Liver (tissue), 9 donors: Measurements from ENCODE around the gene COL23A1. TPM values are rescaled to one million over a fixed set of nuclear protein-coding genes. Genes with fewer than 3 reads are reported as not detected.

Experiments
- DNase-seq: peaks from one replicate; pipeline ENCODE4 v3.0.0-alpha.2; 2017; ENCODE audit warnings: low spot score
- H3K27ac ChIP-seq, 2 donors: one replicate each; pipeline ENCODE4 v1.7.0; 2013; ENCODE audit warnings: inconsistent platforms in 2 of 2, low read length in 2 of 2, control low read depth in 1 of 2, low read depth in 1 of 2, mild to moderate bottlenecking in 1 of 2
- H3K27me3 ChIP-seq, 4 donors: one replicate each; pipeline versions ENCODE4 v1.6.1 to v1.7.0; 2013; ENCODE audit warnings: low read length in 3 of 4, inconsistent platforms in 1 of 4, mild to moderate bottlenecking in 1 of 4, moderate library complexity in 1 of 4; ENCODE audit not compliant: control insufficient read depth in 4 of 4, insufficient read depth in 4 of 4
- H3K36me3 ChIP-seq, 4 donors: one replicate each; pipeline versions ENCODE4 v1.6.1 to v1.7.0; 2013; ENCODE audit warnings: low read length in 3 of 4, mild to moderate bottlenecking in 3 of 4, low read depth in 1 of 4, moderate library complexity in 1 of 4; ENCODE audit not compliant: control insufficient read depth in 4 of 4, insufficient read depth in 3 of 4
- H3K4me1 ChIP-seq, 4 donors: one replicate each; pipeline versions ENCODE4 v1.6.1 to v1.7.0; 2013; ENCODE audit warnings: low read length in 3 of 4, mild to moderate bottlenecking in 3 of 4, moderate library complexity in 1 of 4; ENCODE audit not compliant: control insufficient read depth in 4 of 4, insufficient read depth in 4 of 4
- H3K4me3 ChIP-seq, 3 donors: one replicate each; pipeline versions ENCODE4 v1.6.1 to v1.7.0; 2013; ENCODE audit warnings: low read length in 3 of 3, control low read depth in 1 of 3, low read depth in 1 of 3, mild to moderate bottlenecking in 1 of 3
- H3K9ac ChIP-seq, 2 donors: one replicate each; pipeline ENCODE4 v1.7.0; 2013; ENCODE audit warnings: low read length in 2 of 2, mild to moderate bottlenecking in 2 of 2, moderate library complexity in 2 of 2, control low read depth in 1 of 2, low read depth in 1 of 2
- H3K9me3 ChIP-seq, 4 donors: one replicate each; pipeline versions ENCODE4 v1.6.1 to v1.7.0; 2013; ENCODE audit warnings: low read length in 3 of 4; ENCODE audit not compliant: control insufficient read depth in 4 of 4
- GABPA ChIP-seq, 2 donors: IDR thresholded peaks in 1 of 2; conservative IDR thresholded peaks in 1 of 2; 2 replicates each; pipeline ENCODE4 v1.6.1; 2016; ENCODE audit warnings: antibody characterized with exemption in 2 of 2, mild to moderate bottlenecking in 1 of 2, moderate library complexity in 1 of 2
- HNF4A ChIP-seq, 2 donors: conservative IDR thresholded peaks; 2 replicates each; pipeline ENCODE4 v1.6.1; 2016; ENCODE audit warnings: antibody characterized with exemption in 2 of 2, mild to moderate bottlenecking in 2 of 2
- HNF4G ChIP-seq: IDR thresholded peaks from 2 replicates; pipeline ENCODE4 v1.6.1; 2016; ENCODE audit warnings: antibody characterized with exemption
- NR2F2 ChIP-seq: IDR thresholded peaks from 2 replicates; pipeline ENCODE4 v1.6.1; 2016; ENCODE audit warnings: antibody characterized with exemption
- RAD21 ChIP-seq, 2 donors: IDR thresholded peaks; 2 replicates each; pipeline ENCODE4 v1.6.1; 2016; ENCODE audit warnings: antibody characterized with exemption in 2 of 2, mild to moderate bottlenecking in 2 of 2
- RXRA ChIP-seq, 2 donors: IDR thresholded peaks; 2 replicates each; pipeline ENCODE4 v1.6.1; 2017 to 2018; ENCODE audit warnings: antibody characterized with exemption in 2 of 2, mild to moderate bottlenecking in 1 of 2
- SP1 ChIP-seq: IDR thresholded peaks from 2 replicates; pipeline ENCODE4 v1.6.1; 2018; ENCODE audit warnings: antibody characterized with exemption, mild to moderate bottlenecking
- TAF1 ChIP-seq: conservative IDR thresholded peaks from 2 replicates; pipeline ENCODE4 v1.6.1; 2016; ENCODE audit warnings: antibody characterized with exemption, mild to moderate bottlenecking
- YY1 ChIP-seq: IDR thresholded peaks from 2 replicates; pipeline ENCODE4 v1.6.1; 2016; ENCODE audit warnings: antibody characterized with exemption, mild to moderate bottlenecking
- WGBS: extraction: QIAGEN DNeasy Blood & Tissue Kit; methylation state at CpG from one replicate; pipeline ENCODE4 v1.1.7; 2013; 5-methylcytosine and 5-hydroxymethylcytosine counted together
- polyA plus RNA-seq, 2 donors: library from polyadenylated mRNA; stranded (reverse) in 1 of 2; unstranded in 1 of 2; fragments of 200-250 nt in 1 of 2; fragments of >200 nt in 1 of 2; fragmentation: Nextera tagmentation in 1 of 2; extraction: Ambion mirVana in 1 of 2; gene quantifications; one replicate each; pipeline versions ENCODE4 v1.2.1 to v1.2.3, GENCODE V29; 2013 to 2015
- total RNA-seq, 2 donors: library from RNA; depleted of rRNA; stranded (reverse); fragments of >200 nt; gene quantifications; one replicate each; pipeline ENCODE4 v1.2.3, GENCODE V29; 2014
- TF ChIP-seq, protein P1 (sequence below): IDR thresholded peaks from 2 replicates; pipeline ENCODE4 v1.6.1; 2016; ENCODE audit warnings: antibody characterized with exemption
- TF ChIP-seq, protein P2 (sequence below): IDR thresholded peaks from 2 replicates; pipeline ENCODE4 v1.6.1; 2016; ENCODE audit warnings: antibody characterized with exemption, mild to moderate bottlenecking
- TF ChIP-seq, protein P3 (sequence below): fragments of 150-350 bp; IDR thresholded peaks from 2 replicates; pipeline ENCODE4 v1.5.1; 2017; ENCODE audit warnings: improper control_type of control experiment, low read depth, low read length; ENCODE audit not compliant: missing input control
- donor health status: healthy.
- donor health status: healthy.
- donor health status: healthy.
- donor health status: healthy.
- donor health status: healthy.

Gene COL23A1
- total and polyA plus RNA-seq, 4 donors: 0.08 to 1.4 (median 0.27) TPM

DNA sequence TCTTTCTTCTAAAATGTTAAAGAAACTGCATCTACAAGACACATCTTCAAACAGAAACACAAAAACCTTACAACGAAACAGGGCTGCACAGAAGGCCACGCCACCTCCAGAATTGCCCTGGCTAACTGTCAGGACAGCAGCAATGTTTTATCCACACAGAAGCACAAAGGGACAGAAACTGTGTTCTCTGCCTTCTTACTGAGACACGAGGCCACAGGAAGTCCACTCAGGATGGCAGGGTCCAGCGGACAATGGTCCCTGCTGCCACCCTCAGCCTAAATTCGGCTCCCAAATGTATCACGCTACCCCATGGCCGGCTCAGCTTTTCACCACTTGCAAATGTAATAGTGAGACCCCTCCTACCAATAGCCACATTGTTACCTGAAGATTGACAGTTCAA is 197.8 kb downstream of the COL23A1 start:
- no peaks in the 10 kb centered on the region for H3K36me3 ChIP-seq
- WGBS: 84% methylated on average over 7 of the region's 7 CpGs
- no peak for DNase-seq
- no peak overlapping the region for H3K9ac ChIP-seq
- no peak overlapping the region for H3K27ac ChIP-seq
- H3K4me3 ChIP-seq: no peak overlapping the region
- H3K27me3 ChIP-seq: no peaks in the 10 kb centered on the region
- no peaks in the 10 kb centered on the region for H3K9me3 ChIP-seq
- H3K4me1 ChIP-seq: peaks cover 0 to 4% (median 2%) of the 10 kb centered on the region in 4 donors
- no peak for TF ChIP-seq RAD21 (IDR thresholded peaks at IDR 0.05)
- no peak for TF ChIP-seq HNF4G
- no peak for TF ChIP-seq TAF1
- TF ChIP-seq, protein P1, sequence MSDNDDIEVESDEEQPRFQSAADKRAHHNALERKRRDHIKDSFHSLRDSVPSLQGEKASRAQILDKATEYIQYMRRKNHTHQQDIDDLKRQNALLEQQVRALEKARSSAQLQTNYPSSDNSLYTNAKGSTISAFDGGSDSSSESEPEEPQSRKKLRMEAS: no peak
- no peak for TF ChIP-seq RXRA (IDR thresholded peaks at IDR 0.05)
- TF ChIP-seq, protein P2, sequence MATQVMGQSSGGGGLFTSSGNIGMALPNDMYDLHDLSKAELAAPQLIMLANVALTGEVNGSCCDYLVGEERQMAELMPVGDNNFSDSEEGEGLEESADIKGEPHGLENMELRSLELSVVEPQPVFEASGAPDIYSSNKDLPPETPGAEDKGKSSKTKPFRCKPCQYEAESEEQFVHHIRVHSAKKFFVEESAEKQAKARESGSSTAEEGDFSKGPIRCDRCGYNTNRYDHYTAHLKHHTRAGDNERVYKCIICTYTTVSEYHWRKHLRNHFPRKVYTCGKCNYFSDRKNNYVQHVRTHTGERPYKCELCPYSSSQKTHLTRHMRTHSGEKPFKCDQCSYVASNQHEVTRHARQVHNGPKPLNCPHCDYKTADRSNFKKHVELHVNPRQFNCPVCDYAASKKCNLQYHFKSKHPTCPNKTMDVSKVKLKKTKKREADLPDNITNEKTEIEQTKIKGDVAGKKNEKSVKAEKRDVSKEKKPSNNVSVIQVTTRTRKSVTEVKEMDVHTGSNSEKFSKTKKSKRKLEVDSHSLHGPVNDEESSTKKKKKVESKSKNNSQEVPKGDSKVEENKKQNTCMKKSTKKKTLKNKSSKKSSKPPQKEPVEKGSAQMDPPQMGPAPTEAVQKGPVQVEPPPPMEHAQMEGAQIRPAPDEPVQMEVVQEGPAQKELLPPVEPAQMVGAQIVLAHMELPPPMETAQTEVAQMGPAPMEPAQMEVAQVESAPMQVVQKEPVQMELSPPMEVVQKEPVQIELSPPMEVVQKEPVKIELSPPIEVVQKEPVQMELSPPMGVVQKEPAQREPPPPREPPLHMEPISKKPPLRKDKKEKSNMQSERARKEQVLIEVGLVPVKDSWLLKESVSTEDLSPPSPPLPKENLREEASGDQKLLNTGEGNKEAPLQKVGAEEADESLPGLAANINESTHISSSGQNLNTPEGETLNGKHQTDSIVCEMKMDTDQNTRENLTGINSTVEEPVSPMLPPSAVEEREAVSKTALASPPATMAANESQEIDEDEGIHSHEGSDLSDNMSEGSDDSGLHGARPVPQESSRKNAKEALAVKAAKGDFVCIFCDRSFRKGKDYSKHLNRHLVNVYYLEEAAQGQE: no peak
- no peak for TF ChIP-seq GABPA (IDR thresholded peaks at IDR 0.05 in 1 of 2, conservative IDR thresholded peaks at IDR 0.05 in 1 of 2)
- TF ChIP-seq NR2F2: no peak
- TF ChIP-seq YY1: no peak
- no peak for TF ChIP-seq HNF4A (conservative IDR thresholded peaks at IDR 0.05)

DNA sequence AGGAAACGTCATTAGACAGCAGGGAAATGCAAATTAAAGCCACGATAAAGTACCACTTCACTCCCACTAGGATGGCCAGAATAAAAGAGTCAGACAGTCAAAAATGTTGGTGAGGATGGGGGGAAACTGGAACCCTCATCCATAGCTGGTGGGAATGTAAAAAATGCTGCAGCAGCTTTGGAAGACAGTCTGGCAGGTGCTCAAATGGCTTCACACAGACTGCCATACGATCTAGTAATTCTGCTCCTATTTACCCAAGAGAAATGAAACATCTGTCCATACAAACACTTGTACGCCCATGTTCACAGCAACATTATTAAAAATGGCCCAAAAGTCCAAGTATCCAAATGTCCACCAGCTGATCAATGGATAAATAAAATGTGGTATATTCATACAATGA is 198.7 kb downstream of the COL23A1 start:
- Histone ChIP-seq H3K27ac (no peak overlapping the region), H3K9ac (no peak overlapping the region), H3K4me3 (no peak overlapping the region), H3K36me3 (no peaks in the 10 kb centered on the region), H3K27me3 (no peaks in the 10 kb centered on the region), H3K4me1 (peaks cover 0 to 4% (median 2%) of the 10 kb centered on the region in 4 donors), H3K9me3 (no peaks in the 10 kb centered on the region)
- TF ChIP-seq, protein P3, sequence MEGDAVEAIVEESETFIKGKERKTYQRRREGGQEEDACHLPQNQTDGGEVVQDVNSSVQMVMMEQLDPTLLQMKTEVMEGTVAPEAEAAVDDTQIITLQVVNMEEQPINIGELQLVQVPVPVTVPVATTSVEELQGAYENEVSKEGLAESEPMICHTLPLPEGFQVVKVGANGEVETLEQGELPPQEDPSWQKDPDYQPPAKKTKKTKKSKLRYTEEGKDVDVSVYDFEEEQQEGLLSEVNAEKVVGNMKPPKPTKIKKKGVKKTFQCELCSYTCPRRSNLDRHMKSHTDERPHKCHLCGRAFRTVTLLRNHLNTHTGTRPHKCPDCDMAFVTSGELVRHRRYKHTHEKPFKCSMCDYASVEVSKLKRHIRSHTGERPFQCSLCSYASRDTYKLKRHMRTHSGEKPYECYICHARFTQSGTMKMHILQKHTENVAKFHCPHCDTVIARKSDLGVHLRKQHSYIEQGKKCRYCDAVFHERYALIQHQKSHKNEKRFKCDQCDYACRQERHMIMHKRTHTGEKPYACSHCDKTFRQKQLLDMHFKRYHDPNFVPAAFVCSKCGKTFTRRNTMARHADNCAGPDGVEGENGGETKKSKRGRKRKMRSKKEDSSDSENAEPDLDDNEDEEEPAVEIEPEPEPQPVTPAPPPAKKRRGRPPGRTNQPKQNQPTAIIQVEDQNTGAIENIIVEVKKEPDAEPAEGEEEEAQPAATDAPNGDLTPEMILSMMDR: no peak
- TF ChIP-seq SP1: no peak
- TF ChIP-seq GABPA (IDR thresholded peaks at IDR 0.05 in 1 of 2, conservative IDR thresholded peaks at IDR 0.05 in 1 of 2): no peak
- WGBS: 63% methylated on average over 4 of the region's 4 CpGs
- DNase-seq: no peak

GRCh38 chr5:178389796-178390195 is 200.4 kb downstream of the COL23A1 start:
- Histone ChIP-seq H3K27ac (no peak overlapping the region), H3K36me3 (no peaks in the 10 kb centered on the region), H3K9ac (no peak overlapping the region), H3K4me3 (no peak overlapping the region), H3K4me1 (peaks cover 0 to 4% (median 2%) of the 10 kb centered on the region in 4 donors), H3K27me3 (no peaks in the 10 kb centered on the region), H3K9me3 (no peaks in the 10 kb centered on the region)
- no peak for DNase-seq
- 93% methylated on average over 12 of the region's 12 CpGs for WGBS
- no peak for TF ChIP-seq GABPA (IDR thresholded peaks at IDR 0.05 in 1 of 2, conservative IDR thresholded peaks at IDR 0.05 in 1 of 2)
